BJ (cell line): Measurements from ENCODE around the gene FAM219A. TPM values are rescaled to one million over a fixed set of nuclear protein-coding genes. Genes with fewer than 3 reads are reported as not detected.

Source experiments
- CTCF ChIA-PET: fragments of 350-600 bp; formaldehyde crosslinking; extraction: SDS; loops from one replicate; lab custom pipeline; 2021; ENCODE audit warnings: antibody characterized with exemption, inconsistent platforms; lab: Yijun Ruan, JAX
- POLR2A ChIA-PET: fragments of 300-600 bp; sonication (Branson Sonifier 250); formaldehyde crosslinking; extraction: SDS; loops from one replicate; lab custom pipeline; 2021; ENCODE audit warnings: antibody characterized with exemption; lab: Charles Lee
- DNase-seq: peaks from one replicate; pipeline ENCODE4 v3.0.0-alpha.2; 2011; ENCODE audit warnings: low read depth
- H3K27me3 ChIP-seq: 2 replicates; pipeline ENCODE4 v1.6.0; 2011; ENCODE audit warnings: low read length; ENCODE audit not compliant: control insufficient read depth, insufficient read depth
- H3K36me3 ChIP-seq: 2 replicates; pipeline ENCODE4 v1.5.1; 2011; ENCODE audit warnings: low read length; ENCODE audit not compliant: control insufficient read depth, insufficient read depth
- H3K4me3 ChIP-seq: 2 replicates; pipeline ENCODE4 v1.5.1; 2011; ENCODE audit warnings: low read depth, mild to moderate bottlenecking, control low read depth, low read length
- polyA plus RNA-seq: library from polyadenylated mRNA; depleted of rRNA; stranded (reverse); fragments of >200 nt; gene quantifications from 2 replicates; pipeline ENCODE4 v1.2.3, GENCODE V29; 2011; rRNA removed
- small RNA-seq: library from RNA; depleted of rRNA; stranded (forward); fragments of <200 nt; gene quantifications from one replicate; pipeline ENCODE3, GENCODE V24; 2012; ENCODE audit warnings: low replicate concordance, low read depth; ENCODE audit not compliant: insufficient read length
- TF ChIP-seq, protein P1 (sequence below): IDR thresholded peaks from 2 replicates; pipeline ENCODE4 v1.5.1; 2011; ENCODE audit warnings: low read depth, mild to moderate bottlenecking, control low read depth, inconsistent platforms, low read length, moderate library complexity; ENCODE audit not compliant: insufficient read depth

The FAM219A gene
- polyA plus RNA-seq, 1 experiment: 17.8 TPM

DNA sequence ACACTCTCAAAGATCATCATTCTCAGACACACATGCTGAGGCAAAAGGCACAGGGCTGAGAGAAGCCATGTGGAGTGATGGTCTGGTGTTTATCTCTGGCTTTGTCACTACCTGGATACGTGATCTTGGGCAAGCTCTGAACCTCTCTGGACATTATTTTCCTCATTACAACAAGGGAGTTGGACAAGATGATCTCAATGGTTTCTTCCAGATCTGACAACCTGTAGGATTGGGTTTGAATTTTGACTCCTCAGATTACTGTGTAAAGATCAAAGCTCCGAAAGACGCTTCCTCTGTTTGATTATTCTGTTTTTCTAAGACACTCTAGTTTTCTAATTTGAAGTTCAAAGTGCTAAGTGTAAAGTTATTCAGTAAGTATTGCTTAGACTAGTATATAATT, 109.0 kb downstream of the FAM219A start:
- ChIA-PET CTCF (interaction anchor here (1.6 kb wide), 1 partner anchor 16 kb away, joined by 5 read pairs; no protein-coding TSS in a partner anchor), POLR2A (no interaction called here)
- Histone ChIP-seq H3K36me3 (peaks cover 1% of the 10 kb centered on the region; the same call in 1 of the 2 replicates), H3K27me3 (no peaks in the 10 kb centered on the region), H3K4me3 (no peak overlapping the region)
- no peak for DNase-seq
- TF ChIP-seq, protein P1, sequence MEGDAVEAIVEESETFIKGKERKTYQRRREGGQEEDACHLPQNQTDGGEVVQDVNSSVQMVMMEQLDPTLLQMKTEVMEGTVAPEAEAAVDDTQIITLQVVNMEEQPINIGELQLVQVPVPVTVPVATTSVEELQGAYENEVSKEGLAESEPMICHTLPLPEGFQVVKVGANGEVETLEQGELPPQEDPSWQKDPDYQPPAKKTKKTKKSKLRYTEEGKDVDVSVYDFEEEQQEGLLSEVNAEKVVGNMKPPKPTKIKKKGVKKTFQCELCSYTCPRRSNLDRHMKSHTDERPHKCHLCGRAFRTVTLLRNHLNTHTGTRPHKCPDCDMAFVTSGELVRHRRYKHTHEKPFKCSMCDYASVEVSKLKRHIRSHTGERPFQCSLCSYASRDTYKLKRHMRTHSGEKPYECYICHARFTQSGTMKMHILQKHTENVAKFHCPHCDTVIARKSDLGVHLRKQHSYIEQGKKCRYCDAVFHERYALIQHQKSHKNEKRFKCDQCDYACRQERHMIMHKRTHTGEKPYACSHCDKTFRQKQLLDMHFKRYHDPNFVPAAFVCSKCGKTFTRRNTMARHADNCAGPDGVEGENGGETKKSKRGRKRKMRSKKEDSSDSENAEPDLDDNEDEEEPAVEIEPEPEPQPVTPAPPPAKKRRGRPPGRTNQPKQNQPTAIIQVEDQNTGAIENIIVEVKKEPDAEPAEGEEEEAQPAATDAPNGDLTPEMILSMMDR: no peak

Small RNA genes lying within 50 kb of the gene (small RNA-seq; reads per million reads assigned to genes)
- gene RF00019 (not detected), gene RN7SKP24 (not detected)

Other genes starting within 250 kb of the FAM219A start
- gene KIF24, start 129.3 kb downstream of the FAM219A start, polyA plus RNA-seq: 1.6 and 1.9 TPM in 2 replicates
- 37.8 and 39.5 TPM in 2 replicates for gene NUDT2, start 129.0 kb downstream of the FAM219A start, polyA plus RNA-seq
- 0.21 and 0.22 TPM in 2 replicates for gene MYORG, start 81.7 kb downstream of the FAM219A start, polyA plus RNA-seq
- not detected in 2 replicates for gene DNAI1, start 235 bp upstream of the FAM219A start, polyA plus RNA-seq
- 0.11 TPM in 1 of 2 replicates, not detected in the other for gene ENHO, start 64.4 kb upstream of the FAM219A start, polyA plus RNA-seq
- 0.09 TPM in 1 of 2 replicates, not detected in the other for gene CNTFR, start 131.2 kb upstream of the FAM219A start, polyA plus RNA-seq
- gene RPP25L, start 153.5 kb upstream of the FAM219A start, polyA plus RNA-seq: 32.9 and 38.8 TPM in 2 replicates
- 74.7 and 149 TPM in 2 replicates for gene DCTN3, start 161.9 kb upstream of the FAM219A start, polyA plus RNA-seq
- not detected in 2 replicates for gene ARID3C, start 170.5 kb upstream of the FAM219A start, polyA plus RNA-seq
- gene SIGMAR1, start 179.2 kb upstream of the FAM219A start, polyA plus RNA-seq: 65.4 and 95.5 TPM in 2 replicates
- 26.6 and 41.5 TPM in 2 replicates for gene GALT, start 188.1 kb upstream of the FAM219A start, polyA plus RNA-seq
- gene IL11RA, start 193.6 kb upstream of the FAM219A start, polyA plus RNA-seq: 21.8 and 38.4 TPM in 2 replicates
- gene CCL27, start 204.1 kb upstream of the FAM219A start, polyA plus RNA-seq: 0.11 and 0.12 TPM in 2 replicates
- not detected in 2 replicates for gene CCL19, start 232.7 kb upstream of the FAM219A start, polyA plus RNA-seq